OCI-LY7 (cell line): Measurements from ENCODE around the gene RTP2. TPM values are rescaled to one million over a fixed set of nuclear protein-coding genes. Genes with fewer than 3 reads are reported as not detected.

ENCODE experiments used
- BruUV-seq: library from RNA; stranded (reverse); fragments of 400-500 nt; replicated peaks from 2 replicates; lab custom pipeline; 2021; lab: Mats Ljungman, UMichigan
- CTCF ChIA-PET: fragments of 300-600 bp; sonication (Branson Sonifier 250); formaldehyde crosslinking; loops from one replicate; lab custom pipeline; 2022; ENCODE audit warnings: antibody characterized with exemption; ENCODE audit not compliant: unreplicated experiment; lab: Charles Lee
- POLR2A ChIA-PET: fragments of 300-600 bp; sonication (Branson Sonifier 250); formaldehyde crosslinking; loops from one replicate; lab custom pipeline; 2022; ENCODE audit warnings: antibody characterized with exemption; lab: Charles Lee
- DNase-seq: peaks from one replicate; pipeline ENCODE4 v3.0.0-alpha.2; 2015; ENCODE audit warnings: low spot score
- H2AFZ ChIP-seq: fragments of 200-600 bp; sonication (generic), shearing (Covaris generic); 2 replicates; pipeline ENCODE4 v1.6.1; 2014; ENCODE audit warnings: mild to moderate bottlenecking, antibody characterized with exemption, low read length, moderate library complexity
- H3K27ac ChIP-seq: fragments of 200-600 bp; sonication (generic); 2 replicates; pipeline ENCODE4 v1.5.1; 2014; ENCODE audit warnings: mixed run types, low read depth, mild to moderate bottlenecking, moderate library complexity, low read length, inconsistent platforms; ENCODE audit not compliant: poor library complexity, severe bottlenecking
- H3K36me3 ChIP-seq: fragments of 200-600 bp; sonication (generic); 2 replicates; pipeline ENCODE4 v1.6.1; 2014; ENCODE audit warnings: mild to moderate bottlenecking, antibody characterized with exemption, low read length, moderate library complexity, mixed read lengths; ENCODE audit not compliant: insufficient read depth
- H3K4me1 ChIP-seq: fragments of 200-600 bp; sonication (generic); 2 replicates; pipeline ENCODE4 v1.5.1; 2014; ENCODE audit warnings: mild to moderate bottlenecking, low read length; ENCODE audit not compliant: insufficient read depth, poor library complexity, severe bottlenecking
- H3K4me2 ChIP-seq: fragments of 200-600 bp; sonication (generic); 2 replicates; pipeline ENCODE4 v1.6.1; 2014; ENCODE audit warnings: mild to moderate bottlenecking, low read length
- H3K4me3 ChIP-seq: fragments of 200-600 bp; sonication (generic); 2 replicates; pipeline ENCODE4 v1.5.1; 2014; ENCODE audit warnings: mild to moderate bottlenecking, low read depth, low read length; ENCODE audit not compliant: poor library complexity, severe bottlenecking
- H3K79me2 ChIP-seq: fragments of 200-600 bp; sonication (generic); 2 replicates; pipeline ENCODE4 v1.6.1; 2016; ENCODE audit warnings: low read depth, mild to moderate bottlenecking, low read length, moderate library complexity, mixed read lengths; ENCODE audit not compliant: insufficient read depth
- H3K9me2 ChIP-seq: fragments of 200-600 bp; sonication (generic); 2 replicates; pipeline ENCODE4 v1.6.1; 2016; ENCODE audit warnings: mild to moderate bottlenecking, low read length, mixed read lengths; ENCODE audit not compliant: insufficient read depth
- H3K9me3 ChIP-seq: fragments of 200-600 bp; sonication (generic); 2 replicates; pipeline ENCODE4 v1.6.1; 2014; ENCODE audit warnings: mild to moderate bottlenecking, mixed run types, low read length, mixed read lengths
- H4K20me1 ChIP-seq: fragments of 200-600 bp; sonication (generic); 2 replicates; pipeline ENCODE4 v1.6.1; 2014; ENCODE audit warnings: mild to moderate bottlenecking, antibody characterized with exemption, low read length, moderate library complexity, mixed read lengths; ENCODE audit not compliant: insufficient read depth
- EZH2phosphoT487 ChIP-seq: fragments of 200-600 bp; sonication (generic); IDR thresholded peaks from 2 replicates; pipeline ENCODE4 v1.6.1; 2018; ENCODE audit warnings: low read depth, borderline replicate concordance, mild to moderate bottlenecking, mixed run types, antibody characterized with exemption, low read length, moderate library complexity, mixed read lengths
- intact Hi-C: fragments of 100-400 bp; cut with micrococcal nuclease; formaldehyde crosslinking; loops from one replicate; pipeline ENCODE4 v1.10.0; 2022; ENCODE audit not compliant: unreplicated experiment
- total RNA-seq, 2 experiments: library from RNA; depleted of rRNA in 1 of 2; stranded (reverse); fragments of >200 nt in 1 of 2; shearing (Covaris generic) in 1 of 2; gene quantifications; 2 replicates each; pipeline ENCODE4 v1.2.3, GENCODE V29; 2014 to 2022
- TF ChIP-seq, protein P1 (sequence below): fragments of 200-600 bp; sonication (generic); conservative IDR thresholded peaks from 2 replicates; pipeline ENCODE4 v1.5.1; 2014; ENCODE audit warnings: mild to moderate bottlenecking, antibody characterized with exemption, low read length, moderate library complexity, mixed read lengths

Gene RTP2
- total RNA-seq, 2 experiments from 2014 or later = not detected

DNA sequence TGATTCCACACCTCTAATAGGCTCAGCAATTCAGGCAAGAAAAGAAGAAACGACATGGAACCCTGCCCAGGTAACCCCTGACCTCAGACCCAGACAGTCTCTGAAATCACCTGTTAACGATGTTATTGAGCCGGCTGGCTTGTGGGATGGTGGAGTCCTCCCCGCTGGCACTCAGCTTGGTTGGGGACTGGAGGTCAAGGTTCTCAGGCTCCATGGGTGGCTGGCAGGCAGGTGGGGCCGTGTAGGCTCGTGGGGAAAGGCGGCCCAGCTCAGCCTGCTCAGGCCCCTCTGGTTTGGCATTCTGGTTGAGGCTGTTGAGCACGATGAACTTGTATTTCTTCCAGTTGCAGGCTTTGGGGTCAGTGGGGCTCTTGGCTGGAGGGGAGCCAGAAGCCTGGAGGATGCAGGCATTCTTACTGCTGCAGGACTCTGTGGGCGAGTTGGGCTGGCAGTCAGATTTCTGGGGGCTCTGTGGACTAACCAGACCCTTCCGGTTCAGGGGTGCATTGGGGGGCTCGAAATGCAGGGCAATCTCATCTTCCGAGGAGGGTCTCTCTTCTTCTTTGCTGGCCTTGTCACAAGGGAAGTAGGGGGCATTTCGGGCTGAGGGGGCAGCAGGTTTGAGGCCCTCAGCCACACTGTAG is 26.7 kb upstream of the RTP2 start:
- H3K9me3 ChIP-seq = no peaks in the 10 kb centered on the region
- peaks cover 100% of the 10 kb centered on the region for H3K36me3 ChIP-seq
- no peak overlapping the region for H3K27ac ChIP-seq
- TSS peak; percentile 26 for BruUV-seq
- no peak for DNase-seq
- intact Hi-C loops = no loop called here
- H3K4me2 ChIP-seq = no peak overlapping the region
- H4K20me1 ChIP-seq = peaks cover 62% of the 10 kb centered on the region
- POLR2A ChIA-PET = no interaction called here
- no peak overlapping the region for H3K4me3 ChIP-seq
- CTCF ChIA-PET = no interaction called here
- no peaks in the 10 kb centered on the region for H3K4me1 ChIP-seq
- no peak for TF ChIP-seq EZH2phosphoT487
- TF ChIP-seq, protein P1, sequence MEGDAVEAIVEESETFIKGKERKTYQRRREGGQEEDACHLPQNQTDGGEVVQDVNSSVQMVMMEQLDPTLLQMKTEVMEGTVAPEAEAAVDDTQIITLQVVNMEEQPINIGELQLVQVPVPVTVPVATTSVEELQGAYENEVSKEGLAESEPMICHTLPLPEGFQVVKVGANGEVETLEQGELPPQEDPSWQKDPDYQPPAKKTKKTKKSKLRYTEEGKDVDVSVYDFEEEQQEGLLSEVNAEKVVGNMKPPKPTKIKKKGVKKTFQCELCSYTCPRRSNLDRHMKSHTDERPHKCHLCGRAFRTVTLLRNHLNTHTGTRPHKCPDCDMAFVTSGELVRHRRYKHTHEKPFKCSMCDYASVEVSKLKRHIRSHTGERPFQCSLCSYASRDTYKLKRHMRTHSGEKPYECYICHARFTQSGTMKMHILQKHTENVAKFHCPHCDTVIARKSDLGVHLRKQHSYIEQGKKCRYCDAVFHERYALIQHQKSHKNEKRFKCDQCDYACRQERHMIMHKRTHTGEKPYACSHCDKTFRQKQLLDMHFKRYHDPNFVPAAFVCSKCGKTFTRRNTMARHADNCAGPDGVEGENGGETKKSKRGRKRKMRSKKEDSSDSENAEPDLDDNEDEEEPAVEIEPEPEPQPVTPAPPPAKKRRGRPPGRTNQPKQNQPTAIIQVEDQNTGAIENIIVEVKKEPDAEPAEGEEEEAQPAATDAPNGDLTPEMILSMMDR = no peak
- H3K79me2 ChIP-seq = peaks cover 50% of the 10 kb centered on the region; the same call in 1 of the 2 replicates
- H3K9me2 ChIP-seq = no peaks in the 10 kb centered on the region
- no peak overlapping the region for H2AFZ ChIP-seq

DNA sequence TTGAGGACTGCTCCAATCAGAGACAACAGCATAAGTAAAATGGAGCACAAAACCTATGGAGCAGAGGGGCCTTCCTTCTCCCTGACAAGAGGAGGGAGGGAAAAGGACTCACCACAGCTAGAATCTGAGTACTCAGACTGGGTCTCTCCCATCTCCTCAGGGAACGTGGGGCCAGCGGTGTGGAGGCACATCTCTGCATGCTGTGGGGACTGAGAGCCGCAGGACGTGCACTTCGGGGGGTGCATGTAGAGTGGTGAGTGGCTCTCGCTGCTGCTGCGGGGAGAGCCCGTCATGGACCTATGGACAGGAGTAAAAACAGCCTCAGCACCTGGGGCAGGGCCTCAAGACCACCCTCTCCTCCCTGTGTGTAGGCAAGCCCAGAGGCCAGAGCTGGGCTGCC is 25.9 kb upstream of the RTP2 start:
- no peaks in the 10 kb centered on the region for H3K9me3 ChIP-seq
- no peaks in the 10 kb centered on the region for H3K9me2 ChIP-seq
- no TSS peak for BruUV-seq
- H3K4me3 ChIP-seq = no peak overlapping the region
- intact Hi-C loops = no loop called here
- ChIA-PET POLR2A (no interaction called here), CTCF (no interaction called here)
- H3K27ac ChIP-seq = no peak overlapping the region
- no peaks in the 10 kb centered on the region for H3K4me1 ChIP-seq
- peaks cover 100% of the 10 kb centered on the region for H3K36me3 ChIP-seq
- peaks cover 42% of the 10 kb centered on the region; the same call in 1 of the 2 replicates for H3K79me2 ChIP-seq
- H2AFZ ChIP-seq = no peak overlapping the region
- TF ChIP-seq, protein P1 = no peak
- TF ChIP-seq EZH2phosphoT487 = no peak
- H4K20me1 ChIP-seq = peaks cover 62% of the 10 kb centered on the region
- no peak for DNase-seq
- no peak overlapping the region for H3K4me2 ChIP-seq

DNA sequence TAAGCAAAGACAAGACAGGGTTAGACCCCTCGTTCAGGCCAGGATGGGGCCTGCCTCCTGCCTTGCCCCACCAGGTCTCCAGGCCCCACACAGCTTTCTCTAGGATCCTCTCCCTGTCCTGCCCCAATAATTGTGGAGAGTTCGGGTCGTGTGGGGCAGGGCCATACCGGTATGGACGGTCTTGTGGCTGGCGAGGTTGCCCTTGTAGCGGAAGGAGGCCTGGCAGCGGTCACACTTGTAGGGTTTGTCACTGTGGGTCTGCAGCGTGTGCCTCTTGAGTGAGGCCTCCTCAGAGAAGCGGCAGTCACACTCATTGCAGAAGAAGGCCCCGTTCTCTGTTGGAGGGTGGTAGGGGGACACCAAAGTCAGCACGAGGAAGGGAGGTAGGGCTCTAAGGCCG is 24.2 kb upstream of the RTP2 start:
- POLR2A ChIA-PET = interaction anchor here (1.2 kb wide), 1 partner anchor 12 kb away, joined by 3 read pairs; no protein-coding TSS in a partner anchor
- BruUV-seq = no TSS peak
- peaks cover 50% of the 10 kb centered on the region for H4K20me1 ChIP-seq
- peaks cover 99% of the 10 kb centered on the region for H3K36me3 ChIP-seq
- H3K9me2 ChIP-seq = no peaks in the 10 kb centered on the region
- H3K4me1 ChIP-seq = no peaks in the 10 kb centered on the region
- no peak overlapping the region for H3K27ac ChIP-seq
- H3K9me3 ChIP-seq = no peaks in the 10 kb centered on the region
- H2AFZ ChIP-seq = no peak overlapping the region
- no peak overlapping the region for H3K4me2 ChIP-seq
- no peak overlapping the region for H3K4me3 ChIP-seq
- DNase-seq = no peak
- peaks cover 25% of the 10 kb centered on the region; the same call in 1 of the 2 replicates for H3K79me2 ChIP-seq
- CTCF ChIA-PET = interaction anchor here (0.5 to 1.0 kb wide), 2 partner anchors 14 to 72 kb away, joined by 3 read pairs; no protein-coding TSS in a partner anchor
- intact Hi-C loops = no loop called here
- TF ChIP-seq EZH2phosphoT487 = no peak
- TF ChIP-seq, protein P1 = no peak
